ENCODE measurements around the gene CKAP5. TPM values are rescaled to one million over a fixed set of nuclear protein-coding genes. Genes with fewer than 3 reads are reported as not detected.

Gene CKAP5
- polyA plus RNA-seq, 4 donors = 6.2 to 46.6 (median 17.8) TPM

DNA sequence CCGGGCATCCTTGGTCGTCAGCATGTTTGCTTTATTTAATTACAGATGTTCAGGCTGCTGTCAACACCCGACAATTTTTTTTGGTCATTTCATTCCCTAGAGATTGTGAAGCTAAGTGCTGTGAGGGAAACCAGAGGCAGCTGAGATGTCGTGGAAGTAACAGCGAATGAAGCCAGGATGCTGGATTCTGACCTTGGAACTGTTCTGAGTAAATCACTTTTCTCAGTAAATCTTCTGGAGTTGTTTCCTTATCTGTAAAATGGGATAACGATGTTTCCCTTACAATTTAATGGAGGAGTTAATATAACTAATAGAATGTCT lies 390 bp upstream of the CKAP5 start:
- Histone ChIP-seq H3K4me1 (ENCODE audit: control insufficient read depth in 3 of 3, insufficient read depth in 2 of 3, low read depth in 1 of 3, low read length in 2 of 3) (peaks cover 0 to 7% (median 2%) of the 10 kb centered on the region in 3 donors), H3K36me3 (ENCODE audit: control insufficient read depth in 3 of 3, insufficient read depth in 2 of 3, low read depth in 1 of 3, low read length in 3 of 3) (peaks cover 0 to 3% (median under 1%) of the 10 kb centered on the region in 3 donors), H3K27me3 (ENCODE audit: control insufficient read depth in 3 of 3, insufficient read depth in 3 of 3, low read length in 3 of 3) (no peaks in the 10 kb centered on the region), H3K4me3 (ENCODE audit: low read depth in 1 of 3, low read length in 3 of 3) (peak overlapping the region in 2 of 3 donors; percentile 78 to 91), H3K27ac (ENCODE audit: low read depth in 1 of 3, low read length in 2 of 3) (no peak overlapping the region), H3K9me3 (ENCODE audit: control insufficient read depth in 2 of 2, insufficient read depth in 1 of 2, low read depth in 1 of 2, low read length in 1 of 2) (no peaks in the 10 kb centered on the region)
- 3 to 5% (median 5%) methylated on average over 6 of the region's 6 CpGs for WGBS, 3 donors
- FAIRE-seq (no peak), DNase-seq (no peak)

GRCh38 chr11:46845440-46845739 lies 690 bp downstream of the CKAP5 start:
- no peak for FAIRE-seq
- H3K4me1 ChIP-seq (ENCODE audit: control insufficient read depth in 3 of 3, insufficient read depth in 2 of 3, low read depth in 1 of 3, low read length in 2 of 3) = peaks cover 0 to 7% (median 2%) of the 10 kb centered on the region in 3 donors
- H3K27ac ChIP-seq (ENCODE audit: low read depth in 1 of 3, low read length in 2 of 3) = peak overlapping the region; percentile 58 to 82 (median 60)
- H3K4me3 ChIP-seq (ENCODE audit: low read depth in 1 of 3, low read length in 3 of 3) = peak overlapping the region; percentile 78 to 91 (median 78)
- peaks cover 0 to 3% (median 2%) of the 10 kb centered on the region in 3 donors for H3K36me3 ChIP-seq (ENCODE audit: control insufficient read depth in 3 of 3, insufficient read depth in 2 of 3, low read depth in 1 of 3, low read length in 3 of 3)
- H3K27me3 ChIP-seq (ENCODE audit: control insufficient read depth in 3 of 3, insufficient read depth in 3 of 3, low read length in 3 of 3) = no peaks in the 10 kb centered on the region
- no peaks in the 10 kb centered on the region for H3K9me3 ChIP-seq (ENCODE audit: control insufficient read depth in 2 of 2, insufficient read depth in 1 of 2, low read depth in 1 of 2, low read length in 1 of 2)
- DNase-seq = no peak
- 0% methylated on average over 12 of the region's 12 CpGs for WGBS, 3 donors

GRCh38 chr11:46840116-46840515 lies 6.0 kb downstream of the CKAP5 start:
- Histone ChIP-seq H3K27ac (ENCODE audit: low read depth in 1 of 3, low read length in 2 of 3) (no peak overlapping the region), H3K4me1 (ENCODE audit: control insufficient read depth in 3 of 3, insufficient read depth in 2 of 3, low read depth in 1 of 3, low read length in 2 of 3) (peaks cover 0 to 7% (median 3%) of the 10 kb centered on the region in 3 donors), H3K4me3 (ENCODE audit: low read depth in 1 of 3, low read length in 3 of 3) (no peak overlapping the region), H3K36me3 (ENCODE audit: control insufficient read depth in 3 of 3, insufficient read depth in 2 of 3, low read depth in 1 of 3, low read length in 3 of 3) (peaks cover 0 to 7% (median 3%) of the 10 kb centered on the region in 3 donors), H3K27me3 (ENCODE audit: control insufficient read depth in 3 of 3, insufficient read depth in 3 of 3, low read length in 3 of 3) (no peaks in the 10 kb centered on the region), H3K9me3 (ENCODE audit: control insufficient read depth in 2 of 2, insufficient read depth in 1 of 2, low read depth in 1 of 2, low read length in 1 of 2) (no peaks in the 10 kb centered on the region)
- DNase-seq (no peak), FAIRE-seq (no peak)

- Histone ChIP-seq H3K9me3 (ENCODE audit: control insufficient read depth in 2 of 2, insufficient read depth in 1 of 2, low read depth in 1 of 2, low read length in 1 of 2) (no peaks in the 10 kb centered on the region), H3K36me3 (ENCODE audit: control insufficient read depth in 3 of 3, insufficient read depth in 2 of 3, low read depth in 1 of 3, low read length in 3 of 3) (peaks cover 0 to 7% (median 3%) of the 10 kb centered on the region in 3 donors), H3K4me1 (ENCODE audit: control insufficient read depth in 3 of 3, insufficient read depth in 2 of 3, low read depth in 1 of 3, low read length in 2 of 3) (peaks cover 0 to 6% (median 0%) of the 10 kb centered on the region in 3 donors), H3K27me3 (ENCODE audit: control insufficient read depth in 3 of 3, insufficient read depth in 3 of 3, low read length in 3 of 3) (no peaks in the 10 kb centered on the region), H3K4me3 (ENCODE audit: low read depth in 1 of 3, low read length in 3 of 3) (no peak overlapping the region), H3K27ac (ENCODE audit: low read depth in 1 of 3, low read length in 2 of 3) (no peak overlapping the region)
- WGBS, 3 donors = 73 to 95% (median 93%) methylated on average over 5 to 6 of the region's 6 CpGs
- DNase-seq (no peak), FAIRE-seq (no peak)
Observed at GRCh38 chr11:46838501-46838900, 7.6 kb downstream of the CKAP5 start.

DNA sequence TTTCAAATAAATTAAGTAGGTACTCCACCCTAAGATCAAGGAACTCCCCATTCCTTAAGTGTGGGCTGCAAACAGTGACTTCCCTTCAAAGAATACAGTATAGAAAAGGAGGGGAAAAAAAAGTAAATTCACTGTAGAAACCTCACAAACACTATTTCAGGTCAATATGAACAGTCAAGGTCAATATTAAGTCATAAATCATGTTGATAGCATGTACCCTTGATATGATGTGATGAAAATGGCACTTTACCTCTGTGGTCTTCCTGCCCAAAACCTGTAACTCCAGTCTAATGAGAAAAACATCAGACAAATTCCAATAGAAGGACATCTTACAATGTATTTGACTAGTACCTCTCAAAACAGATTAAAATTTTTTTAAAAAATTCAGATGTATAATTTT lies 8.2 kb downstream of the CKAP5 start:
- Histone ChIP-seq H3K4me1 (ENCODE audit: control insufficient read depth in 3 of 3, insufficient read depth in 2 of 3, low read depth in 1 of 3, low read length in 2 of 3) (peaks cover 0 to 6% (median 3%) of the 10 kb centered on the region in 3 donors), H3K27ac (ENCODE audit: low read depth in 1 of 3, low read length in 2 of 3) (no peak overlapping the region), H3K27me3 (ENCODE audit: control insufficient read depth in 3 of 3, insufficient read depth in 3 of 3, low read length in 3 of 3) (no peaks in the 10 kb centered on the region), H3K4me3 (ENCODE audit: low read depth in 1 of 3, low read length in 3 of 3) (no peak overlapping the region), H3K36me3 (ENCODE audit: control insufficient read depth in 3 of 3, insufficient read depth in 2 of 3, low read depth in 1 of 3, low read length in 3 of 3) (peaks cover 0 to 7% (median under 1%) of the 10 kb centered on the region in 3 donors), H3K9me3 (ENCODE audit: control insufficient read depth in 2 of 2, insufficient read depth in 1 of 2, low read depth in 1 of 2, low read length in 1 of 2) (no peaks in the 10 kb centered on the region)
- no peak for DNase-seq
- FAIRE-seq = no peak

GRCh38 chr11:46836870-46837269 lies 9.2 kb downstream of the CKAP5 start:
- Histone ChIP-seq H3K36me3 (ENCODE audit: control insufficient read depth in 3 of 3, insufficient read depth in 2 of 3, low read depth in 1 of 3, low read length in 3 of 3) (peaks cover 0 to 7% (median 0%) of the 10 kb centered on the region in 3 donors), H3K27me3 (ENCODE audit: control insufficient read depth in 3 of 3, insufficient read depth in 3 of 3, low read length in 3 of 3) (no peaks in the 10 kb centered on the region), H3K4me3 (ENCODE audit: low read depth in 1 of 3, low read length in 3 of 3) (no peak overlapping the region), H3K27ac (ENCODE audit: low read depth in 1 of 3, low read length in 2 of 3) (no peak overlapping the region), H3K4me1 (ENCODE audit: control insufficient read depth in 3 of 3, insufficient read depth in 2 of 3, low read depth in 1 of 3, low read length in 2 of 3) (peaks cover 1 to 6% (median 3%) of the 10 kb centered on the region in 3 donors), H3K9me3 (ENCODE audit: control insufficient read depth in 2 of 2, insufficient read depth in 1 of 2, low read depth in 1 of 2, low read length in 1 of 2) (no peaks in the 10 kb centered on the region)
- FAIRE-seq (no peak), DNase-seq (no peak)

GRCh38 chr11:46836431-46836830 lies 9.6 kb downstream of the CKAP5 start:
- FAIRE-seq (no peak), DNase-seq (no peak)
- WGBS, 3 donors = 83 to 98% (median 92%) methylated on average over 1 of the region's 1 CpG
- H3K9me3 ChIP-seq (ENCODE audit: control insufficient read depth in 2 of 2, insufficient read depth in 1 of 2, low read depth in 1 of 2, low read length in 1 of 2) = no peaks in the 10 kb centered on the region
- no peak overlapping the region for H3K27ac ChIP-seq (ENCODE audit: low read depth in 1 of 3, low read length in 2 of 3)
- peaks cover 1 to 6% (median 3%) of the 10 kb centered on the region in 3 donors for H3K4me1 ChIP-seq (ENCODE audit: control insufficient read depth in 3 of 3, insufficient read depth in 2 of 3, low read depth in 1 of 3, low read length in 2 of 3)
- H3K4me3 ChIP-seq (ENCODE audit: low read depth in 1 of 3, low read length in 3 of 3) = no peak overlapping the region
- peaks cover 0 to 6% (median 0%) of the 10 kb centered on the region in 3 donors for H3K36me3 ChIP-seq (ENCODE audit: control insufficient read depth in 3 of 3, insufficient read depth in 2 of 3, low read depth in 1 of 3, low read length in 3 of 3)
- no peaks in the 10 kb centered on the region for H3K27me3 ChIP-seq (ENCODE audit: control insufficient read depth in 3 of 3, insufficient read depth in 3 of 3, low read length in 3 of 3)

GRCh38 chr11:46835897-46836296 lies 10.2 kb downstream of the CKAP5 start:
- DNase-seq (no peak), FAIRE-seq (no peak)
- Histone ChIP-seq H3K36me3 (ENCODE audit: control insufficient read depth in 3 of 3, insufficient read depth in 2 of 3, low read depth in 1 of 3, low read length in 3 of 3) (peaks cover 0 to 5% (median 0%) of the 10 kb centered on the region in 3 donors), H3K9me3 (ENCODE audit: control insufficient read depth in 2 of 2, insufficient read depth in 1 of 2, low read depth in 1 of 2, low read length in 1 of 2) (no peaks in the 10 kb centered on the region), H3K27me3 (ENCODE audit: control insufficient read depth in 3 of 3, insufficient read depth in 3 of 3, low read length in 3 of 3) (no peaks in the 10 kb centered on the region), H3K4me1 (ENCODE audit: control insufficient read depth in 3 of 3, insufficient read depth in 2 of 3, low read depth in 1 of 3, low read length in 2 of 3) (peaks cover 1 to 6% (median 3%) of the 10 kb centered on the region in 3 donors), H3K27ac (ENCODE audit: low read depth in 1 of 3, low read length in 2 of 3) (no peak overlapping the region), H3K4me3 (ENCODE audit: low read depth in 1 of 3, low read length in 3 of 3) (no peak overlapping the region)
- WGBS, 3 donors = 48 to 70% (median 61%) methylated on average over 3 of the region's 3 CpGs

GRCh38 chr11:46834821-46835220 lies 11.3 kb downstream of the CKAP5 start:
- peak; percentile 59 to 62 for DNase-seq
- no peak for FAIRE-seq

More at GRCh38 chr11:46834821-46835220, 11.3 kb downstream of the CKAP5 start:
- WGBS, 3 donors = 30 to 71% (median 51%) methylated on average over 4 of the region's 4 CpGs
- Histone ChIP-seq H3K36me3 (ENCODE audit: control insufficient read depth in 3 of 3, insufficient read depth in 2 of 3, low read depth in 1 of 3, low read length in 3 of 3) (peaks cover 0 to 5% (median 0%) of the 10 kb centered on the region in 3 donors), H3K27ac (ENCODE audit: low read depth in 1 of 3, low read length in 2 of 3) (peak overlapping the region in 2 of 3 donors; percentile 44 to 48), H3K9me3 (ENCODE audit: control insufficient read depth in 2 of 2, insufficient read depth in 1 of 2, low read depth in 1 of 2, low read length in 1 of 2) (no peaks in the 10 kb centered on the region), H3K27me3 (ENCODE audit: control insufficient read depth in 3 of 3, insufficient read depth in 3 of 3, low read length in 3 of 3) (no peaks in the 10 kb centered on the region), H3K4me3 (ENCODE audit: low read depth in 1 of 3, low read length in 3 of 3) (no peak overlapping the region), H3K4me1 (ENCODE audit: control insufficient read depth in 3 of 3, insufficient read depth in 2 of 3, low read depth in 1 of 3, low read length in 2 of 3) (peaks cover 1 to 6% (median 3%) of the 10 kb centered on the region in 3 donors)

All from small intestine (tissue), 7 donors.